ENCODE results near the gene DRD4.
"Not testable (repeated sequence)": the region's sequence is repeated elsewhere in the genome, so short reads cannot be mapped to it uniquely, and the experiment has no call there.

Gene DRD4

DNA sequence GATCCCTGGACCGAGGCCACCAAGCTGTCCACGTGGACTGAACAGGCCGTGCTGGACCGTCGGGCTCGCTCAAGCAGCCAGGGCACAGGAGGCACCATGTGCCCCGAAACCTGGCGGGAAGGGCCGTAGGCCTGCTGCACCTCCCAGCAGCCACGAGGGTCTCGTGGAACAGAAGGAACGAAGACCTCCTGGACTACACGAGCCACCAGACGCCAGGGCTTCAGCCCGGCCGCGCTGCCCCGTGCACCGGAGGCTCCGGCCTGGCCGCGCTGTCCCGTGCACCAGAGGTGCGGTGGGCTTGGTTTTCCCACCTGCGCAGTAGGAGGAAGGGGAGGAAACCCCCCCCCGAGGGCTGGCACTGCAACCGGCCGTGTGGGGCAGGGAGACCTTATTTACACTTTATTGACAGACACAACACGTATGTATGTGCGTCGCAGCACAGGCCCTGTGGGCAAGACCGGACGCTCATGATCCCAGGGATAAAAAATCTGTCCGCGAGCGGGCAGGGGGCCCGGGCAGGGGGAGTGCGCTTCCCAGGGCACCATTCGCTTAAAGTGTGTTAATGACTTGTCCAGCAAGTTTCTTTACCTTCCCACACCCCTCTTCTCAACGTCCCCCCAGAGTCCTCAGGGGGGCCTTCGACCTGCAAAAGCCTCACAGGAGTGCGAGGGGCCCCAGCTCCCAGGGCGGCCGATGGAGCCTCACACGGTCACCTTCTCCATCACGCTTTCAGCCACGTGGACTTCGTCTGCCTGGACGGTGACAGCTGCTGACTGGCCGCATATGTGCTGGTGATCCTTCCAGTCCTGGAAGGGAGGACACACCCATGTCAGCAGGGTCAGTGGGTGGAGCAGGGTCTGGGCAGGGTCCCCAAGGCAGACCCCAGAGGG lies 7.0 kb downstream of the DRD4 start:
- no peak for DNase-seq (ENCODE audit: low read depth in 3 of 3)

DNA sequence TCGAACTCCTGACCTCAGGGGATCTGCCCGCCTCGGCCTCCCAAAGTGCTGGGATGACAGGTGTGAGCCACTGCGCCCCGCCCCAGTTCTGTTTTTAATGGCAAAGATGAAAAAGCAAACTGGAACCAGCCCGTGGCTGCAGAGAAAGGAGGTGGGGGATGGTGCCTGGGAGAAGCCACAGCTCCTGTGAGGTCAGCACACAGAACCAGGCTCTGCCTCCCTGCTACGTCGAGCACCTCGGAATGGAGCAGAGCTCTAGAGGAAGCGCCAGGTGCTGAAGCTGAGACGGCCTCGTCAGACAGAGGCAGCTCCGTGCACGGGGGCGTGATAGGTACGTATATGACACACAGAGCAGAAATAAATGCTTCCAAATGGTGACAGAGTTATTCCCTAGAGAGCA lies 8.5 kb downstream of the DRD4 start:
- no peak for DNase-seq (ENCODE audit: low read depth in 3 of 3)

DNA sequence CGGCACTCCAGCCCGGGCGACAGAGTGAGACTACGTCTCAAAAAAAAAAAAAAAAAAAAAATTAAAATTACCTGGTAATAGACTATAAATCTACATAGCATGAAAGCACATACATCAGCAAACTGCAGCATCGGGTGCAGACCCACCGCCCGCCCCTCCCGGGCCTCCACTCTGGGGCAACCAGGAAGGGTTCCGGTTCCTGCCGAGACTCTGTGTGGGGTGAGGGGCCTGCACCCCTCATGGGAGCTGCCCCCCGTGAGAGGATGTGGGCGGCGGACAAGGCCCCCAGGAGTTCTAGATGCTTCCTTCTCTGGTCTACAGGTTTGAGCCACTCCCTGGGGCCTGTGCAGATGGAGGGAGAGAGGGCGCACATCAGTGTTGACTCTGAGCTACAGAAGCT lies 9.1 kb downstream of the DRD4 start:
- DNase-seq (ENCODE audit: low read depth in 3 of 3) = no peak

DNA sequence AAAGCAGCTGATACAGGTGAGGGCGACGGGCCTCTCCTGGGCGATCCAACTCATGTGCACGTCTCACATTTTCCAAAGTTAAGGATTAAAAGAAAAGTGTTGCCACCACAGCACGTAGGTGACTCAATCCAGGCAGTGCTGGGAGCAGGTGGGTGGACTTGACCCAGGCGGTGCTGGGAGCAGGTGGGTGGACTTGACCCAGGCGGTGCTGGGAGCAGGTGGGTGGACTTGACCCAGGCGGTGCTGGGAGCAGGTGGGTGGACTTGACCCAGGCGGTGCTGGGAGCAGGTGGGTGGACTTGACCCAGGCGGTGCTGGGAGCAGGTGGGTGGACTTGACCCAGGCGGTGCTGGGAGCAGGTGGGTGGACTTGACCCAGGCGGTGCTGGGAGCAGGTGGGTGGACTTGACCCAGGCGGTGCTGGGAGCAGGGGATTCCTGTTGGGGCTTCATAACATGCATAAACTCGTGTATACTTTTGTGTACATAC lies 10.6 kb downstream of the DRD4 start:
- DNase-seq (ENCODE audit: low read depth in 3 of 3) = not testable (repeated sequence)

DNA sequence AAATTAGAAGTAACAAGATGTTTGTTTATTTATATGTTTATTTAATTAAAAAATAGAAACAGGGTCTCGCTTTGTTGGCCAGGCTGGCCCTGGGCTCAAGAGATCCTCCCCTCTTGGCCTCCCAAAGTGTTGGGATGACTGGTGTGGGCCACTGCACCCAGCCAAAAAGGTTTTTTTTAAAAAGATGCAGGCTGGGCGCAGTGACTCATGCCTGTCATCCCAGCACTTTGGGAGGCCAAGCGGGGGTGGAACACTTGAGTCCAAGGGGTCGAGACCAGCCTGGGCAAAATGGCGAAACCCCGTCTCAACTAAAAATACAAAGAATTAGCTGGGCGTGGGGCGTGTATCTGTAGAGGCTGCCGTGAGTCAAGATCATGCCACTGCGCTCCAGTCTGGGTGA lies 13.4 kb downstream of the DRD4 start:
- DNase-seq (ENCODE audit: low read depth in 3 of 3) = no peak

DNA sequence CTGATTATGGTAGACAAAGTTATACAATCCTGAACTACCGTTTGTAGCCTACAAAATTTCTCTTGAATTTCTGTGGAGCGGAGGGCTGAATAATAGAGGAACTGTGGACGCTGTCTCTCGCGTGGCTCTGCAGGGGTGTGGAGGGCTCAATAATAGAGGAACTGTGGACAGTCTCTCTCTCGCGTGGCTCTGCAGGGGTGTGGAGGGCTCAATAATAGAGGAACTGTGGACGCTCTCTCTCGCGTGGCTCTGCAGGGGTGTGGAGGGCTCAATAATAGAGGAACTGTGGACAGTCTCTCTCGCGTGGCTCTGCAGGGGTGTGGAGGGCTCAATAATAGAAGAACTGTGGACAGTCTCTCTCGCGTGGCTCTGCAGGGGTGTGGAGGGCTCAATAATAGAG lies 16.1 kb downstream of the DRD4 start:
- not testable (repeated sequence) for DNase-seq (ENCODE audit: low read depth in 3 of 3)

DNA sequence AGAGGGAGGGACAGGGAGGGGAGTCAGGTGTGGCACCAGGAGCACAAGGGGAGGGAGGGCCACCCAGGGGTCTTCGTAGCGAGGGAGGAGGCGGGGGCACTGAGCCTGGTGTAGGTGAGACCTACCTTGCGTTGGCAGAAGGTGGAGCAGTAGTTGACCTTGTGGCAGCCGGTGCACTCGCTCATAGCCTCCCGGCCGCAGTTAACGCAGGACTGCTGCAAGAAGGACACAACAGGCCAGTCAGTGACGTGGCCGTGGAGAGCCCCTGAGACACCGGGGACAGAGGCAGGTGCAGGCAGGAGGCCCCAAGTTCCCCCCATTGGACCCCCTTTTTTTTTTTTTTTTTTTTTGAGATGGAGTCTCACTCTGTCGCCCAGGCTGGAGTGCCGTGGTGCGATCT lies 16.8 kb downstream of the DRD4 start:
- DNase-seq (ENCODE audit: low read depth in 3 of 3) = no peak

DNA sequence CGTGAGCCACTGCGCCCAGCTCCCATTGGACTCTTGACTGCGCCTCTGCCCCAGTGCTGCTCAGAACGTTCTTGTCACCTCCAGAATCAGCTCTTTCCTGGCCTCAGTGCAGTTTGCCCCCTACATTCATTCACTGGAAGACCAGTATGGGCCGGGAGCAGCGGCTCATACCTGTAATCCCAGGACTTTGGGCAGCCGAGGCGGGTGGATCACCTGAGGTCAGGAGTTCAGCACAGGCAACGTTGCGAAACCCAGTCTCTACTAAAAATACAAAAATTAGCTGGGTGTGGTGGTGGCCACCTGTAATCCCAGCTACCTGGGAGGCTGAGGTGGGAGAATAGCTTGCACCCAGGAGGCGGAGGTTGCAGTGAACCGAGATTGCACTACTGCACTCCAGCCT lies 17.4 kb downstream of the DRD4 start:
- not testable (repeated sequence) for DNase-seq (ENCODE audit: low read depth in 3 of 3)

DNA sequence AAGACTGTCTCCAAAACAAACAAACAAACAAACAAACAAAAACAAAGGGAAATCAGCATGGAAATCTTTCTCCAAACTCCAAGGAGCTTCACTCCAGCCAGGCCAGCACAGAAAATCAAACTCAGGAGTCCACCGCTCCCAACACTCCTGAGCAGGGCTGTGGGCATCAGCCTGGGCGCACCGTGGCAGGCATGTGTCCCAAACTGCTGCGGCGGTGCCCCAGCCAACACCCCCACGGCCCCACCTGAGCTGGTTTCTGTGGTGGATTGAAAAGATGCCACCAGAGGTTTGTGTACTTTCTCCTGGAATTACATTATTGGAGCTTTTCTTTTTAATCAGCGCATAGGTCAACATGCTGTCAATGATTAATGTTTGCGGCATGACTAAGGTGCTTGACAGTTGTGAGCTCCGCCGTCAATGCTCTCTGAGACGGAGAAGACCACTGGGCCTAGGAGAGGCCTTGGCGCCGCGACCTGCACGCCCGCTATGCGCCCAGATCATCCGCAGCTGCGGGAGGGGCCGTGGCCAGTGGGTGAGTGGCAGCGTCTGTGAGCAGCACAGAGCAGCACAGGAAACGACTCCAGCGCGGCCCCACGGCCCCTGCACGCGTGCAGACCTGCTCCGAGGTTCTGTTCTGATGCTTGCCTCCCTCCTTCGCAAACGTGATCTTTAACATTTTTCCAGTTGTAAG lies 18.1 kb downstream of the DRD4 start:
- no peak for DNase-seq (ENCODE audit: low read depth in 3 of 3)

DNA sequence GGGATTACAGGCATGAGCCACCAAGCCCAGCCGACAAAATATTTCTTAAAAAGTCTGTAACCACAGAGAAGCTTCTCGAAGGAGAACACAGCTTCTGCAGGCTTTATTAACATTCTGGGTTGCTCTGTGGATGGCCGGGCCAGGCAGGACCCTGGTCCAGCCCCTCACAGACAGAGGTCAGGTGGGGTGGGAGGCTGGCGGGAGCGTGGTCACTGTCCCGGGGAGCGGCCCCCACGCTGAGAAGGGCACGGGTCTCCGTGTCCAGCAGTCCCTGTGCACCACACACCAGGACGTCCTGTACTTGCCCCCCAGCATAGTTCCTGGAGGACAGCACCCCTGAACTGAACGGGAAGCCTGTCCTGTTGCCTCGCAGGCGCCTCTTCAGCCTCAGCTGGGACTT lies 19.4 kb downstream of the DRD4 start:
- DNase-seq (ENCODE audit: low read depth in 3 of 3) = no peak

DNA sequence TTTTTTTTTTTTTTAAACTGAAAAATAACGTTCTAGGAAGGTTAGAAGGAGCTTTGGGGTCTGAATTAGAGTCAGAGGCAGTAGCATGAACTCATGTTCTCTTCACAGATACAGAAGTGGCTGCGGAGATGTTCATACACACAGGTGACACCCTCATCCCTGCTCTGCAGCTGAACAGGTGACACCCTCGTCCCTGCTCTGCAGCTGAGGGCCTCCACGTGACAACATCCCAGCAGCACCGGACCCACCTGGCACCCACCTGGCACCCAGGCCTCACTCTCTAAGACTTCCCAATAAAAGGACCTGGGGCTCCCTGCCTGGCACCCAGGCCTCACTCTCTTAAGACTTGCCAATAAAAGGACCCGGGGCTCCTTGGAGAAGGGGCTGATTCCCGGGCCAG lies 19.8 kb downstream of the DRD4 start:
- DNase-seq (ENCODE audit: low read depth in 3 of 3) = no peak

DNA sequence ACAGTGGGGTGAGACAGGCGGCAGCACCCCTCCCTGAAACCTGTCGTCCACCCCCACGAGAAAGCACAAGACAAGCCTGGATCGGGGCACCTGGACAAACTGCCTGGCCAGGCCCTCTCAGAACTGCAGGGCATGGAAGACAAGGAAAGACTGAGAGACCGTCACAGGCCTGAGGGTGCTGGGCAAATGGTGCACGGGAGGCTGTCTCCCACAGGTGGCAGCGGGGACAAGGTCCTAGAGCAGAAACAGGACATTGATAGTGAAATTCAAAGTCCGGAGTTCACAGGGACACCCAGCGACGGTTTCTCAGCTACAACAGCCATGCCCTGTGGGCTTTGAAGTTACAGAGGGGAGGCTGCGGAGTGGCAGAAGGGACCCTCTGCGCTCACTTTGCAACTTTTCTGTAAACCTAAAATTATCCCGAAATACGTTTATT lies 20.6 kb downstream of the DRD4 start:
- no peak for DNase-seq (ENCODE audit: low read depth in 3 of 3)

DNA sequence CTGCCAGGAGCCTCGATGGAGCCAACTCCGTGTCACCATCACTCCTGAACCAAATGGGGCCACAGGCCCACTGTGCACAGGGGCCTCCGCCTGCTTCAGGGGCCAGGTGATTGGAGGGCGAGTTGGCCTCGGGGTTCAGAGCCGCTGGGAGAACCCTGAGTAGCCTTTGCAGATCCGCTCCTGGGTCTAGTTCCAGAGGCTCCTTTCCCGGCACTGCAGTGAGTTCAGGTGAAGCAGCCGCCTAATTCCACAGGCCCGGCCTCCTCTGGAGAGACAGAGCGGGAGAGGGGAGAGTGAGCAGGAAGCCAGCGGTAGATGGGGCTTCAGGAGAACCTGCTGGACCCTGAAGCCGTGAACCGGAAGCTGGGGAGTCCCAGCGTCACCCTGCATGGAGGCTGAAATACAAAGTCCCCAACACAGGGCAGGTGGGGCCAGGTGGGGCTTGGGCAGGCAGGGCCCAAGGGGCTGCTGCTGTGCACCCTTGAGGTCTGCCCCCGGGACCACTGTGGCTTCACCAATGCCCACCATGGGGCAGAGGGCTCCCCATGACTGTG lies 22.5 kb downstream of the DRD4 start:
- no peak for DNase-seq (ENCODE audit: low read depth in 3 of 3)

DNA sequence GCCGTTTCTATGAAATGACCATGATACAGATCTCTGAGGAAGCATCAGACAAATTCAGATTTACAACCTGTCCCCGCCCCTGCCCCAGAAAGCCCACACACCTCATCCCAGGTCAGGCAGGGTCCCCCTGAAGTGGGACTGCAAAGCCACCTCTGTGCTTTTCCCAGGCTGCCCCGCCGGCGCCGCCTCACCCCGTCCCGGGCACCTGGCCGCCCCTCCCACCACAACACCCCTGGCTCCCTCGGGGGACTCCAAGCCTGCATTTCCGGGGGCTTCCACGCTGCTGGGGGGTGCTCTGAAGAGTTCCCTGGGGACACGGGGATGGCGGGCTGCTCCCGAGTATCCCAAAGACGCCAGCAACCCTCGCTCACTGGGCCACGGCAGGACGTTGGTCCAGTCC lies 23.2 kb downstream of the DRD4 start:
- DNase-seq (ENCODE audit: low read depth in 3 of 3) = no peak

DNA sequence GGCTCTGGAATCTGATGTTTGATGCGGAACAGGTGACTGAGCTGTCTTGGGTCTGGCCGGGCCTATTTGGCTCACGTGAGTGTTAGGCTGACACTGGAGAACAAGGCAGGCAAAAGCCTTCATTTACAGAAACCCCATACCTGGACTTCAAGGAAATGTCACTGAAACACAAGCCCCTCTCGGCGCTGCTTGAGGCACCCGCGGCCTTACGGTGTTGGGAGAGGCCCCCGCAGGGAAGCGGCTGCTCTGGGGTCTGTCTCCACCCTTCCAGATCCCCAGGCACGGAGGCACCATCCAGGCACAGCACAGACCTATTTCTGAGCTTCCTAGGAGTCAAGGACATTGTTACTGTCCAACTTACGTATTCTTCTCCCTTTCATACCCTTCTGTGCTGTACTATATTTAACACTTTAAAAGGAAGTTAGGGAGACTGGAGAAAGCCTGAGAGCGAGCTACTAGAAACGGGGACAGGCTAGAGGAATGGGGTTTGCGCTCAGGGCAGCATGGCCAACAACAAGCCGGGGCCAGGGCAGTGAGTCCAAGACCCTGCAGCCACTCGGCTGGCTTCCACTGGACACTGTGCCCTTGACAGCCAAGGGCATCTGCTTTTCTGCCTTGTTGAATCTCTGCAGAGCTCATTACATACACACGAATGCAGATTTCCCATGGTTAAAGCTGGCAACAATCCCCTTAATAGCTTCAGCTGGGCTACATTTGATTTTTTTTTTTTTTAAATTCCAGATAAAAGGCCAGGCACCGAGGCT lies 23.8 kb downstream of the DRD4 start:
- DNase-seq (ENCODE audit: low read depth in 3 of 3) = no peak

DNA sequence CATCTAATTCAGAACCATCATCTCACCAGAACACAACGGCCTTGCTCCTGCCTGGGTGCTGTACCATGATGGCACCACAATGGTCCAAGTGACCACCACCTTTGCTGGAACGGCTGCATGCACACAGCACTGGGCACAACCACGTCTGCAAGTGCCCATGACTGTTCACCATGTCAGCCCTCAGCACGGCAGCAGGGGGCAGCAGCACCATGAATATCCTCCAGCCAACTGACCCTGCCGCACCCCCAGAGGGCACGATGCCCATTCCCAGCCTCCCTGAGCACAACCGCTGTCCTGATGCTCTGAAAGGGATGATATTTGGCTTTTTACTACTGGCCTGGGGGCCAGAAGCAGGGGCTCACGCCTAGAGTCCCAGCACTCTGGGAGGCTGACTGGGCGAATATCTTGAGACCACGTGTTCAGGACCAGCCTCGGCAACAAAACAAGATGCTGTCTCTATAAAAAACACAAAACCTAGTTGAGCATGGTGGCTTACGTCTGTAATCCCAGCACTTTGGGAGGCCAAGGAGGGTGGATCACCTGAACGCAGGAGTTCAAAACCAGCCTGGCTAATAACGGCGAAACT lies 25.7 kb downstream of the DRD4 start:
- DNase-seq (ENCODE audit: low read depth in 3 of 3) = peak in 2 of 3 experiments; percentile 6 to 40

DNA sequence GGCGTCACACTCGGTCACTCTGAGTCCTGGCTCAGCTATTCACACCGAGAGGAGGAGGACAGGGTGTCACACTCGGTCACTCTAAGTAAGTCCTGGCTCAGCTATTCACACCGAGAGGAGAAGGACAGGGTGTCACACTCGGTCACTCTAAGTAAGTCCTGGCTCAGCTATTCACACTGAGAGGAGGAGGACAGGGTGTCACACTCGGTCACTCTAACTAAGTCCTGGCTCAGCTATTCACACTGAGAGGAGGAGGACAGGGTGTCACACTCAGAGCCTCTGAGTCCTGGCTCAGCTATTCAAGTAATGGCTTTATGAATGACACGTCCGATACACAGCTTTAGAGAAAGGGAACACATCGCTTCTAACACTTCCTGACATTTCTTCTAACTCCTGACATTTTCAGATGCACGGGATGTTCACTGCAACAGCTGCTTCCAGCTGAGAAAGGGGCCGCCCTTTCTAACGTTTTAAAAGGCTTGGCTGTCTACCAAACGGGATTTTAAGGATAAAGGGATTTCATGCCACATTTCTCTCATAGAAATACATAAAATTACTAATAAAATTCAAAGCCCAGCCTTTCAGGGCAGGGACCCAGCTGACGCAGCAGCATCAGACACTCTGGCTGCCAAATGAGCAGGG lies 28.1 kb downstream of the DRD4 start:
- DNase-seq (ENCODE audit: low read depth in 3 of 3) = no peak

DNA sequence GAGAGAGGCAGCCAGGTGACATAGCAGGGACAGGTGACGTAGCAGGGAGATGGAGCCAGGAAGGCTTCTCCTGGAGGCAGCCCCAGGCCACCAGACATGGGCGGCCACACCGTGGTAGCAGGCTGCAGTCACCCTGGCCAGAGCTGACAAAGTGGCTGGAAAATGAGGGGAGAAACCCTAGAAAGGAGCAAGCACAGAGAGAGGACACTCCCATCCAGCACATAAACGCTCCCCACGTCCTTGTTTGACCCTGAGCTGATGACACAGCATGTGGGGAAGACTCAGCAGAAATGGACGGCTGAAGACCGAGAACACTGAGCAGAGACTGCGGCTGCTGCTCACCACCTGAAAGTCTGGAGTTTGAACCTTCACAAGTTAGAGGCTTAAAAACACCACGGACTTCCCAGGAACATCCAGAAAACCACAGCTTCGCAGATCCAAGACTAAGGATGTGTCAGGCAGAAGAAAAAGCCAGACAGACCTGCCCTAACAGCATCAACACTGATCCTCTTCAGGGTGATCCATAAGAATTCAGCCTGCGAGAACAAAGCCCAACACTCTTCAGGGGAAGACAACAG lies 28.7 kb downstream of the DRD4 start:
- no peak for DNase-seq (ENCODE audit: low read depth in 3 of 3)

DNA sequence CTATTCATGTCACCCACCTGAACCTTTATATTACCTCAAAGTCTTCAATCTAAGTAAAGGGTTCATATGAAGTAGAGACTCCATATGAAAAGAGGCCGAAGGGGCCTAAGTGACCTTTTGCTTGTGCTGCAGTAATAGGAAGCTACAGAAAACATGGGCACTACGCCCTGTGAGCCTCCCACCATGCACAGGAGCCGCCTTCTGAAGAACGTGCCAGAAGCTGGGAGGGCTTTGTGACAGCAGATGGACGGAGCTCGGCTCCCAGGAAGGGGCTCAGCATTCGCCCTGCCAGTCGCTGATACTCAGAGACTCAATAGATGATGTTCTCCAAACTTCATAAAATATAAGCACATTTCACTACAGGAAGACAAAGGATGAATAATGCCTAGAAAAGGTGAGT lies 36.8 kb downstream of the DRD4 start:
- no peak for DNase-seq (ENCODE audit: low read depth in 3 of 3)

DNA sequence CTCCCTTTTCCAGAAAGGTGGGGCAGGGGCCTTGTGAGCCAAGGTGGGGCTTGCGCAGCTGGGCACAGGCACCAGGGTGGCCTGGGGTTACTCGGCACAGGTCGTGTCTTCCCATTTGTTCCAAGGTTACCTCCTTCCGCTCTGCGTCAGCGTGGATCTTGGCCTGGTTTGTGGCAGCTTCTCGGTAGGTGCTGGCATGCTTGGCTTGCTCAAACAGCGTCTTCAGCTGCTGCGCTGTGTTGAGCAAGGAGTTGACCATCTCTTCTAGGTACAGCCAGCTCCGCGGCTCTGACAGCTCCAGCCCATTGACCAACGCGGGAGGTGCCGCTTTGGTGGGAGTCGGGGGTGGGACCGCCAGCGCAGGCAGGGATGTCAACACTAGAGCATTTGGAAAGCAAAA lies 37.3 kb downstream of the DRD4 start:
- no peak for DNase-seq (ENCODE audit: low read depth in 3 of 3)

DNA sequence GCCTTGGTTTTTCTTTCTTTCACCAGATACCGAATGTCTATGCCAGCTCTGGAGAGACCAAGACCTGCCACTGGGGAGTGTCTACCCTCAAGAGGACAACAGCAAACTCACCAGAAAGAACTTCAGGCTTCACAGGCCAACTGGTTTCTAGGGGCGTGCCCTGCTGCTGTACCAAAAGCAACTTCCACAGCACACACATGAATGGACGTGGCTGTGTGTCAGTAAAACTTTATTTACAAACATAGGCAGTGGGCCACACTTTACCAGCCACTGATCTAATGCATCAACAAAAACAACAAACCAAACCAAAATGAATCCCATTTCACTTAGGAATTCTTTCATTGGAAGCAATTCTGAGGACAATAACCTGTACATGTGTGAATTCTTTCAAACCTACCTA lies 41.2 kb downstream of the DRD4 start:
- DNase-seq (ENCODE audit: low read depth in 3 of 3) = no peak

Data from stimulated activated CD4-positive, alpha-beta T cell treated with anti-CD3 and anti-CD28 coated beads, TNF-alpha, amount 100 ng/mL, for 24 hours (primary cell).